ENCODE measurements around the gene BOLL.

DNA sequence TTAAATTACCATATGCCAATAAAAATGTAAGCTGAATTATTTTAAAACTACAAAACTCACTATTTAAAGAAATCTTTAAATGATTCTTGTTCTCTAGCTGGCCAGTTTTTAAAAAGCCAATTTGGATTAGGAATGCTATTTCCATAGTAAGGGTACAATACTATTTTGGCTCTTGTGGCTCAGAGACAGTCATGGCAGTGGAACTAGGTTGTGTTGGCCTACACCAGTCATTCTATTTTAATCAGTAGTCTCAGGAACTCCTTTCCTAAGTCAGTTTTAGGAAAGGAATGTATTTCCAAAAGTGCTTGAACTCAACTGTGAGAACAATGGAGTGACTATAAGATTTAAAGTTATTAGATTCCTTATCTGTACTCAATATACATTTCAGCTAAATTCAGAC lies 5.9 kb downstream of the BOLL start:
- no peak for TF ChIP-seq EZH2 (IDR thresholded peaks at IDR 0.05; ENCODE audit: low read length, missing control alignments)
- no peak for TF ChIP-seq CTCF (conservative IDR thresholded peaks at IDR 0.05 in 1 of 2, IDR thresholded peaks at IDR 0.05 in 1 of 2; ENCODE audit: low read depth in 1 of 2, low read length in 2 of 2)

Measured in fibroblast of lung (primary cell).